Activated CD8-positive, alpha-beta memory T cell treated with anti-CD3 and anti-CD28 coated beads, Interleukin-2, amount 50 U/mL, for 1 hour (primary cell): ENCODE data around the gene VWA1.
"Not testable (repeated sequence)": the region's sequence is repeated elsewhere in the genome, so short reads cannot be mapped to it uniquely, and the experiment has no call there.

ENCODE experiments used
- DNase-seq: peaks from one replicate; pipeline ENCODE4 v3.0.0-alpha.2; 2020; ENCODE audit errors: extremely low read depth

Gene VWA1

GRCh38 chr1:1435106-1435903, at the start of gene VWA1:
TSS of gene VWA1 (plus strand) at chr1:1435690. CDS start at chr1:1435749, 59 bp downstream.
- DNase-seq = no peak

GRCh38 chr1:1385931-1386330, 49.6 kb upstream of the VWA1 start:
- DNase-seq = no peak

GRCh38 chr1:1387098-1388077, 48.1 kb upstream of the VWA1 start:
- DNase-seq = no peak

- DNase-seq = no peak
Measured at GRCh38 chr1:1388078-1388472, 47.4 kb upstream of the VWA1 start.

GRCh38 chr1:1390675-1391074, 44.8 kb upstream of the VWA1 start:
- DNase-seq = no peak

- DNase-seq = no peak
Measured at GRCh38 chr1:1391225-1391624, 44.3 kb upstream of the VWA1 start.

- no peak for DNase-seq
Measured at GRCh38 chr1:1393014-1393413, 42.5 kb upstream of the VWA1 start.

- DNase-seq = no peak
Measured at GRCh38 chr1:1393428-1393827, 42.1 kb upstream of the VWA1 start.

GRCh38 chr1:1394116-1394515, 41.4 kb upstream of the VWA1 start:
- no peak for DNase-seq

- DNase-seq = no peak
Measured at GRCh38 chr1:1395166-1395565, 40.3 kb upstream of the VWA1 start.

GRCh38 chr1:1397839-1398523, 37.5 kb upstream of the VWA1 start:
- no peak for DNase-seq

GRCh38 chr1:1398677-1399186, 36.8 kb upstream of the VWA1 start:
- no peak for DNase-seq

GRCh38 chr1:1399187-1399871, 36.2 kb upstream of the VWA1 start, which contains the start of gene CCNL2:
TSS of gene CCNL2 (minus strand) at chr1:1399335. CDS start at chr1:1399306, 29 bp downstream.
- DNase-seq = peak; percentile 95

- no peak for DNase-seq
Measured at GRCh38 chr1:1399872-1400575, 35.5 kb upstream of the VWA1 start.

- DNase-seq = no peak
Measured at GRCh38 chr1:1400576-1401456, 34.7 kb upstream of the VWA1 start.

GRCh38 chr1:1401457-1402010, 34.0 kb upstream of the VWA1 start:
- no peak for DNase-seq

- no peak for DNase-seq
Measured at GRCh38 chr1:1402072-1402900, 33.2 kb upstream of the VWA1 start.

GRCh38 chr1:1402901-1403392, 32.5 kb upstream of the VWA1 start:
- not testable (repeated sequence) for DNase-seq
